Head of caudate nucleus (tissue), 42 donors: ENCODE data around the gene ZXDB.
"Not testable (repeated sequence)": the region's sequence is repeated elsewhere in the genome, so short reads cannot be mapped to it uniquely, and the experiment has no call there.

Source experiments
- DNase-seq, 42 donors: peaks; one replicate each; pipeline versions ENCODE4 v3.0.0 to v3.0.0-alpha.2; 2020 to 2021; ENCODE audit warnings: mixed read lengths in 7 of 42
- intact Hi-C: fragments of 100-400 bp; cut with DNase I; formaldehyde crosslinking; loops from one replicate; pipeline ENCODE4 v1.15.0; 2022

ZXDB gene

GRCh38 chrX:57591284-57592159 is at the start of gene ZXDB:
ZXDB (plus strand) TSS chrX:57592011; CDS start chrX:57592049, 38 bp downstream.
- DNase-seq: peak in 18 of 42 donors; percentile 1 to 46 (median 12)
- intact Hi-C loops: loop anchor here (10.0 kb wide), 1 partner anchor 313 kb away; no protein-coding TSS in a partner anchor

- intact Hi-C loops: no loop called here
- DNase-seq: no peak
Measured at GRCh38 chrX:57565198-57565597, 26.6 kb upstream of the ZXDB start.

DNA sequence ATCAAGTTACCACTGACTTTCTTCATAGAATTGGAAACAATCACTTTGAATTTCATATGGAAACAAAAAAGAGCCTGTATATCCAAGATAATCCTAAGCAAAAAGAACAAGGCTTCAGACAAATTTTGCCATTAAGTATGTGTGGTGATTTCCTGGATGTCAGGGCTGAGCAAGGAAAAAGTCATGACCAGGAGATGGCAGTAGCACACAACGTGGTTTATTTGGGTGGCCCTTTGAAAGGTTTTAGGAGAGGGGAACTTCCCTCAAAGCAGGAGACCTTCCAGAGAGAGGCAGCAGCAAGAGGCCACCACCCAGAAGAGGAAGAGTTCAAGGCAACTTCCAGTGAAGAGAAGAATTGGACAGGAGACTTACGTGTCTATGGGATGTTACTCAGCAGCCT is 18.1 kb upstream of the ZXDB start:
- intact Hi-C loops: no loop called here
- peak in 2 of 42 donors; percentile 5 to 7 for DNase-seq

GRCh38 chrX:57582948-57583347 is 8.9 kb upstream of the ZXDB start:
- intact Hi-C loops: not testable (repeated sequence)

GRCh38 chrX:57583477-57583876 is 8.3 kb upstream of the ZXDB start:
- intact Hi-C loops: no loop called here
- no peak for DNase-seq

More at GRCh38 chrX:57582948-57583347, 8.9 kb upstream of the ZXDB start:
- peak in 1 of 42 donors; percentile 5 for DNase-seq

GRCh38 chrX:57586360-57586759 is 5.5 kb upstream of the ZXDB start:
- no peak for DNase-seq
- intact Hi-C loops: no loop called here

DNA sequence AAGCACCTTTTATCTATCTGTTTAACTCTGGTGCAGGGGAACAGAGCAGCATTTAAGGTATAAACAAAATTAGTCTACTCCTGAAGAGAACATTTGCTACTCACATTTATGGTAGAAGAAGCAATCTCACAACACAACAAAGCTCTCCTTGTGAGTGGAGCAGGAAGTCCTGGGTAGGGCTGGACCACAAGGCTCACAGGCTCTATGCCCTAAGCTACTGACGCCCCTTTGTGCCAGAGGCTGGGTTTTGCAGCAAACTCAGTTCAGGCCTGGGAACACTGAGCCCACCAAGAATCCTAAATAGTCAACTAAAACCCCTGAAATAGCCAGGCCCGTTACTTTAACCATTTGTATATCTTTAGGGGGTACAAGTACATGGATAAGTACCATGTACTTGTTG is 4.7 kb upstream of the ZXDB start:
- DNase-seq: no peak
- intact Hi-C loops: no loop called here

DNA sequence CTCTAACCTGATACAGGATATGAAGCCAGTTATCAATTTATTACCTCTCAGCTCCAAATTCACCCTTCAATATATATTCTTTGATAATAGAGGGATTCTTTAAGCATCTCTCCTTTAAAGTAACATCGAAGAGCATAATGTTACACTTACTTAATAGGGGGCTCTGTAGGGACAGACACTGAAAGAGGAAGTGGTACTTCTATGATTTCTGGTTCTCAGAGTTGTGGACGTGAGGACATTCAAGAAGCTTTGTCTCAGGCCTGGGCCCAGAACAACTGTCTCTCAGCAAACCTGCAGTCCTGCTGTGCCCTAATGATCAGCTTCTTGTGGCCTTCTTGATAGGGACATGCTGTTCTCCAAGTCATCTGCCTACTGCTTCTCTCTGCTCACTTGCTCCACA is 4.2 kb upstream of the ZXDB start:
- intact Hi-C loops: no loop called here
- DNase-seq: no peak

DNA sequence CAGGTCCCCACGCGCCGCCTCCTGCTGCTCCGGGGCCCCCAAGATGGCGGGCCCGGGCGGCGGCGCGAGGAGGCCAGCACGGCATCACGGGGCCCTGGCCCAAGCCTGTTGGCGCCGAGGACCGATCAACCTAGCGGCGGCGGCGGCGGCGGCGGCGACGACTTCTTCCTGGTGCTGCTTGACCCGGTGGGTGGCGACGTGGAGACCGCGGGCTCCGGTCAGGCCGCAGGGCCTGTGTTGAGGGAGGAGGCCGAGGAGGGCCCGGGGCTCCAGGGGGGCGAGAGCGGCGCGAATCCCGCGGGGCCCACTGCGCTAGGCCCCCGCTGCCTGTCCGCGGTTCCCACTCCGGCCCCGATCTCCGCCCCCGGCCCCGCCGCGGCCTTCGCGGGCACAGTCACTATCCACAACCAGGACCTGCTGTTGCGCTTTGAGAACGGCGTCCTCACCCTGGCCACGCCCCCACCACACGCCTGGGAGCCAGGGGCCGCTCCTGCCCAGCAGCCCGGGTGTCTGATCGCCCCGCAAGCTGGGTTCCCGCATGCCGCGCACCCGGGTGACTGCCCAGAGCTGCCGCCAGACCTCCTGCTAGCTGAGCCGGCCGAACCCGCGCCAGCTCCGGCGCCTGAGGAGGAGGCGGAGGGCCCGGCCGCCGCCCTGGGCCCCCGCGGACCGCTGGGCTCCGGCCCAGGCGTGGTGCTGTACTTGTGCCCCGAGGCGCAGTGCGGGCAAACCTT is 516 bp downstream of the ZXDB start:
- DNase-seq: peak in 37 of 42 donors; percentile 6 to 60 (median 26)
- intact Hi-C loops: loop anchor here (10.0 kb wide), 1 partner anchor 312 kb away; no protein-coding TSS in a partner anchor

DNA sequence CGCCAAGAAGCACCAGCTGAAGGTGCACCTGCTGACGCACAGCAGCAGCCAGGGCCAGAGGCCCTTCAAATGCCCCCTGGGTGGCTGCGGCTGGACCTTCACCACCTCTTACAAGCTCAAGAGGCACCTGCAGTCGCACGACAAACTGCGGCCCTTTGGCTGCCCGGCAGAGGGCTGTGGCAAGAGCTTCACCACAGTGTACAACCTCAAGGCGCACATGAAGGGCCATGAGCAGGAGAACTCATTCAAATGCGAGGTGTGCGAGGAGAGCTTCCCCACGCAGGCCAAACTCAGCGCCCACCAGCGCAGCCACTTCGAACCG is 1.0 kb downstream of the ZXDB start:
- peak in 15 of 42 donors; percentile 1 to 53 (median 11) for DNase-seq
- intact Hi-C loops: loop anchor here (10.0 kb wide), 1 partner anchor 312 kb away; no protein-coding TSS in a partner anchor

GRCh38 chrX:57595381-57595811 is 3.6 kb downstream of the ZXDB start:
- intact Hi-C loops: loop anchor here (10.0 kb wide), 1 partner anchor 309 kb away; no protein-coding TSS in a partner anchor
- no peak for DNase-seq

DNA sequence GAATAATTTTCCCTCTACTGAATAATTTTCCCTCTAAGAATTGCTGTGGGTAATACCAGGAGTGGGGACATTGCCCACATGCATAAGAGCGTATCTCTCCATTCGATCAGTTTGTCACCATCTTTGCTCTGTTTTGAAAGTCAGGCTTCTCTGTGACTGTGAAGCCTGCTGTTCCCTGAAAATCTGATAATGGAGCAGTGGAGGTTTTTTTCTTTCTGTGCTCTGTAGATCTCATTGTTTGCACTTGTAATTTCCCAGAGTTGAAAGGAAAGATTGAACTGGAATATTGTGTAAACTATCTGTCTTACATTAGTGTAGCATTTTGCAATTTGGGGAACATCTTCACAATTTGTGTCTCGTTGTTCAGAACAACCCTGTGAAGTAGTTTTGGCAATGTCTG is 4.3 kb downstream of the ZXDB start:
- no peak for DNase-seq
- intact Hi-C loops: loop anchor here (10.0 kb wide), 1 partner anchor 309 kb away; no protein-coding TSS in a partner anchor

DNA sequence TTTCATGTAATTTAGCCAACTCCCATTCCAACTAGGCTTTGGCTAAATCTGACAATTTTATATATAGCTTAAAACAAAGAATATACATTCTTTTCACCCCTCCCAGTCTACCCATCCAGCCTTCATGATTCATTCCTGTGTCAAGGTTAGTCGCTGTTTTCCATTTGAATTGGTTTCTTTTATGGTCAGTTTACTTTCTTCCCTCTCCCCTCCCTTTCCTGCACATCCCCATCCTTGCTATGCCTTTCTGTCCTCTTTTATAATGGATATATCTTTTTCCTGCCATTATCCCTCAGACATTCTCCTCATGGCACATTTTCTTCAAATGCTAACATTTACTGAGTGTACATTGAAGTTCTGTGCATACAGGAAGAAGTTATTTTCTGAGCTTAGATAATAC is 4.7 kb downstream of the ZXDB start:
- DNase-seq: no peak
- intact Hi-C loops: loop anchor here (10.0 kb wide), 1 partner anchor 308 kb away; no protein-coding TSS in a partner anchor

DNA sequence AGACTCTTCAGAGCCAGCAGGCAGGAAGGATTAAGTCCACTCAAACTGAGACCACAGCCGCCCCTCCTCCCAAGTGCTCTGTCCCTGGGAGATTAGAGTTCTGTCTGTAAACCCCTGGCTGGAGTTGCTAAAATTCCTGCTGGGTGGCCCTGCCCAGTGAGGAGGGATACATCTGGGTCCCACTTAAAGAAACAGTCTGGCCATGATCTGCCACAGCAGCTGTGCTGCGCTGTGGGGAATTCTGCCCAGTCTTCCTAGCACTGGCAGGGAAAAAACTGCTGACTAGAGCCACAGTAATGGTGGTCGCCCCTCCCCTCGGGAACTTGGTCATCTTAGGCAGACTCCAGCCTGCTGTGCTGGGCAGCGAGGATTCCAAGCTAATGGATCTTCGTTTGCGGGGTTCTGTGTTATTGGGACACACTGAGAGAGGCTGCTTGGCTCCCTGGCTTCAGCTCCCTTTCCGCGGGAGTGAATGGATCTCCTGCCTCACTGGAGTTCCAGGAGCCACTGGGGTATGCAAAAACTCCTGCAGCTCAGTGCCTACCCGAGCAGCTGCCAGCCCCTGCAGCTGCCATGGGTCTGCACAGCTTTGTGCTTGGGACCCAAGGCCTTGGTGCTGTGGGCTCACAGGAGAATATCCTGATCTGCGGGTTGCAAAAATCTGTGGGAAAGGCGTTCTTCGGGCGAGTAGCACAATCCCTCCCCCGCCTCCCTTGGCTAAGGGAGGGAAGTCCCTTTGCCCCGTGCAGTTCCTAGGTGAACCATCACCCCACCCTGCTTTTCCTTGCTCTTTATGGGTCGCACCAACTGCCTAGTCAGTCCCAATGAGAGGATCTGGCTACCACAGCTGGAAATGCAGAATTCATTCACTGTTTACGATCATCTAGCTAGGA is 15.7 kb downstream of the ZXDB start:
- DNase-seq: no peak
- intact Hi-C loops: no loop called here

DNA sequence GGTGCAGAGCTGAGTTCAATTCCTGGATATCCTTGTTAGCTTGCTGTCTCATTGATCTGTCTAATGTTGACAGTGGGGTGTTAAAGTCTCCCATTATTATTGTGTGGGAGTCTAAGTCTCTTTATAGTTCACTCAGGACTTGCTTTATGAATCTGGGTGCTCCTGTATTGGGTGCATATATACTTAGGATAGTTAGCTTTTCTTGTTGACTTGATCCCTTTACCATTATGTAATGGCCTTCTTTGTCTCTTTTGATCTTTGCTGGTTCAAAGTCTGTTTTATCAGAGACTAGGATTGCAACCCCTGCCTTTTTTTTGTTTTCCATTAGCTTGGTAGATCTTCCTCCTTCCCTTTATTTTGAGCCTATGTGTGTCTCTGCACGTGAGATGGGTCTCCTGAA is 21.5 kb downstream of the ZXDB start:
- intact Hi-C loops, DNase-seq: not testable (repeated sequence)

- DNase-seq, intact Hi-C loops: not testable (repeated sequence)
Measured at GRCh38 chrX:57629438-57629837, 37.6 kb downstream of the ZXDB start.

DNA sequence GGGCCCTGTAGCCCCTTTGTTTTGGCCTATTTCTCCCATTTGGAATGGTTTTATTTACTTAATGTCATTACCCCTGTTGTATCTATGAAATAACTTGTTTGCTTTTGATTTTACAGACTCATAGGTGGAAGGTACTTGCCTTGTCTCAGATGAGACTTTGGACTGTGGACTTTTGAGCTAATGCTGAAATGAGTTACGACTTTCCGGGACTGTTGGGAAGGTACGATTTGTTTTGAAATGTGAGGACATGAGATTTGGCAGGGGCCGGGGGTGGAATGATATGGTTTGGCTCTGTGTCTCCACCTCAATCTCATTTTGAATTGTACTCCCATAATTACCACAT is 48.8 kb downstream of the ZXDB start:
- no peak for DNase-seq

GRCh38 chrX:57641338-57641737 is 49.5 kb downstream of the ZXDB start:
- intact Hi-C loops: no loop called here
- DNase-seq: no peak

More for the DNA sequence above, 48.8 kb downstream of the ZXDB start:
- intact Hi-C loops: no loop called here

- no peak for DNase-seq
- intact Hi-C loops: no loop called here
Measured at GRCh38 chrX:57643698-57644097, 51.9 kb downstream of the ZXDB start.
